ENCODE data around the gene CENPN.

The CENPN gene

GRCh38 chr16:81003610-81004460 lies 3.2 kb upstream of the CENPN start:
- H3K4me3 ChIP-seq (ENCODE audit: low read length) = peak overlapping the region; percentile 58
- H3K27me3 ChIP-seq (replicated peaks; ENCODE audit: control insufficient read depth, insufficient read depth, low read length) = no peaks in the 10 kb centered on the region
- H3K36me3 ChIP-seq (ENCODE audit: control insufficient read depth, insufficient read depth, low read length, severe bottlenecking) = no peaks in the 10 kb centered on the region
- DNase-seq (ENCODE audit: low read depth) = peak; percentile 33
- no peaks in the 10 kb centered on the region for H3K9me3 ChIP-seq (ENCODE audit: control insufficient read depth, low read length)
- H3K9ac ChIP-seq (ENCODE audit: low read length) = peak overlapping the region; percentile 64
- H3K4me1 ChIP-seq (ENCODE audit: control insufficient read depth, insufficient read depth, low read length) = peaks cover 31% of the 10 kb centered on the region

DNA sequence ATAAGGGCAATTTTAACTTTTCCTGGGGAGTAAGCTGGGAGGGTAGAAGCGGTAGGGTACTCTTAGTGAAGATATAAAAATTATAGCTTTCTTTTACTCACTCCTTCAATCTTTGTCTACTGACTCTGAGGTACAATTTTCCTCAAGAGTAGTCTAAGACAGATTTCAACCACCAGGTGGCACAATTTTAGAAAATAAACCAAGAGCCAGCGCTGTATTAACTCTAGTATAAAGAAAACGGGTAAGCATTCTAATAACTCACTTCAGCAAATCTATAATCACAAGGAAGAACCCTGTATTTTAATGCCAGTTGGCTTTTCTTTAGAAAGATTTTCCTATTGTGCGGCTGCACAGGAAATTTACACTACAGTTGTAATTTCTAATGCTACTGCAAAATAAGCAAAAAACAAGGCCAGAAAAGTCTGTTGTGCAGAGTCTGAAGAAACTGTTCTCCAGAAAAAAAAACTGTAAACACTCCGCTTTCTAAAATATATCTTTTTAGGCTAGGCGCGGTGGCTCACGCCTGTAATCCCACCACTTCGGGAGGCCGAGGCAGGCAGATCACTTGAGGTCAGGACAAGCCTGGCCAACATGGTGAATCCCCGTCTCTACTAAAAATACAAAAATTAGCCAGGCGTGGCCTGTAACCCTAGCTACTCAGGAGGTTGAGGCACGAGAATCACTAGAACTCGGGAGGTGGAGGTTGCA lies 2.2 kb upstream of the CENPN start:
- peak overlapping the region; percentile 62 for H3K4me3 ChIP-seq (ENCODE audit: low read length)
- no peaks in the 10 kb centered on the region for H3K9me3 ChIP-seq (ENCODE audit: control insufficient read depth, low read length)
- peaks cover 31% of the 10 kb centered on the region for H3K4me1 ChIP-seq (ENCODE audit: control insufficient read depth, insufficient read depth, low read length)
- no peaks in the 10 kb centered on the region for H3K27me3 ChIP-seq (replicated peaks; ENCODE audit: control insufficient read depth, insufficient read depth, low read length)
- H3K9ac ChIP-seq (ENCODE audit: low read length) = peak overlapping the region; percentile 64
- no peaks in the 10 kb centered on the region for H3K36me3 ChIP-seq (ENCODE audit: control insufficient read depth, insufficient read depth, low read length, severe bottlenecking)
- DNase-seq (ENCODE audit: low read depth) = peak; percentile 93

DNA sequence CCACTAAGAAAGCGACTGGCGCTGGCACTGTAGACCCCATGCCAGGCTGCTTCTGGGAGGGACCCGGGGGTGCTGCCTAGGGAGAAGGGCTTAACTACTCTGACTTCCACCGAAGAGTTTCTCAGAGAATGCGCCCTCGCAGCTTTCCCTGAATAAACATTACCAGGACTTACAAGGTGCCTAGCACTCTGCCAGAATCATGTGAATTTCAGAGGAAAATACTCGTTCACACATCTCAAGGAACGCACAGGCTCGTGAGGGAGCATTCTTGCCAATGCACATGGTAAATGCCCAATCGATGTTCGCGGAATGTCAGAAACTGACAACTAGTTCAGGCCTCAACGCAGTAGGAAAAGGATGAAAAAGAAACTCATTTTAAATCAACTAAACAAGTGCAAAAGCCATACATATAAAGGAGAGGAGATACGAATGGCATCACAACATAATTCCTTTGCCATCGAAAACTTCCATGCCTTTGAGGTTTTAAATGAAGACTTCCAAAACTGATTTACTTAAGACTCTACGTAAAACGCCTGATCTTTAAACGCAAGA lies 1.3 kb upstream of the CENPN start:
- Histone ChIP-seq H3K4me1 (ENCODE audit: control insufficient read depth, insufficient read depth, low read length) (peaks cover 31% of the 10 kb centered on the region), H3K4me3 (ENCODE audit: low read length) (peak overlapping the region; percentile 94), H3K9ac (ENCODE audit: low read length) (peak overlapping the region; percentile 100), H3K9me3 (ENCODE audit: control insufficient read depth, low read length) (no peaks in the 10 kb centered on the region), H3K27me3 (replicated peaks; ENCODE audit: control insufficient read depth, insufficient read depth, low read length) (no peaks in the 10 kb centered on the region), H3K36me3 (ENCODE audit: control insufficient read depth, insufficient read depth, low read length, severe bottlenecking) (no peaks in the 10 kb centered on the region)
- DNase-seq (ENCODE audit: low read depth) = peak; percentile 40

DNA sequence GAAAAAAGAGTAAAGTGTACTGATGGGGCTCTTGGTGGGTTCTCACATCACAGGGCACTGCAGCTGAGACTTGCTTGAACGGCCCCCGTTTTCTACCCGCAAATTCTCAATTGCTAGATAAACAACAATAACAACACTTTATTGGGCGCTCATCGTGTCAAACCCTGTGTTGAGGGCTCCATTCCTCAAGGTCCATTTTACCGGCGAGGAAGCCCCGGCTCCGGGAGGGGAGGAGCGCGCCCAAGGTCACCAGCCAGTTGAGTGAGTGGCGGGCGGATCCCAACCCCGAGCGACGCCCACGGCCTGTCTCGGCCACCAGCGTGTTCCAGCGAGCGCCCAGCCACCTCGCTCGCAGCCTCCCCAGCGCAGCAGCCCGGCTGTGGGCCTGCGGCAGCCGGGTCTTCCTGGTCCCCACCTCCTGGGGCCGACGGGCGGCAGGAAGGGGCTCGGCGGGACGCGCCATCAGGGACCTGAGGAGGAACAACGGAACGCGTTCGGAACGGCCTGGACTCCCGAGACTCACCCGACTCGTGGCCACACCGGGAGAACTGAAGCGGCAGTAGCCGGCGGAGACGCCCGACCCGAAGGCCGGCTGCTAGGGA lies 702 bp upstream of the CENPN start:
- H3K4me1 ChIP-seq (ENCODE audit: control insufficient read depth, insufficient read depth, low read length) = peaks cover 31% of the 10 kb centered on the region
- H3K27me3 ChIP-seq (replicated peaks; ENCODE audit: control insufficient read depth, insufficient read depth, low read length) = no peaks in the 10 kb centered on the region
- no peaks in the 10 kb centered on the region for H3K9me3 ChIP-seq (ENCODE audit: control insufficient read depth, low read length)
- peak overlapping the region; percentile 100 for H3K9ac ChIP-seq (ENCODE audit: low read length)
- H3K4me3 ChIP-seq (ENCODE audit: low read length) = peak overlapping the region; percentile 94
- H3K36me3 ChIP-seq (ENCODE audit: control insufficient read depth, insufficient read depth, low read length, severe bottlenecking) = no peaks in the 10 kb centered on the region
- DNase-seq (ENCODE audit: low read depth) = peak; percentile 80

- Histone ChIP-seq H3K27me3 (replicated peaks; ENCODE audit: control insufficient read depth, insufficient read depth, low read length) (no peaks in the 10 kb centered on the region), H3K36me3 (ENCODE audit: control insufficient read depth, insufficient read depth, low read length, severe bottlenecking) (peaks cover 15% of the 10 kb centered on the region), H3K9ac (ENCODE audit: low read length) (peak overlapping the region; percentile 100), H3K4me3 (ENCODE audit: low read length) (peak overlapping the region; percentile 94), H3K9me3 (ENCODE audit: control insufficient read depth, low read length) (no peaks in the 10 kb centered on the region), H3K4me1 (ENCODE audit: control insufficient read depth, insufficient read depth, low read length) (peaks cover 25% of the 10 kb centered on the region)
- no peak for DNase-seq (ENCODE audit: low read depth)
Measured at GRCh38 chr16:81008505-81008789, 1.4 kb downstream of the CENPN start.

DNA sequence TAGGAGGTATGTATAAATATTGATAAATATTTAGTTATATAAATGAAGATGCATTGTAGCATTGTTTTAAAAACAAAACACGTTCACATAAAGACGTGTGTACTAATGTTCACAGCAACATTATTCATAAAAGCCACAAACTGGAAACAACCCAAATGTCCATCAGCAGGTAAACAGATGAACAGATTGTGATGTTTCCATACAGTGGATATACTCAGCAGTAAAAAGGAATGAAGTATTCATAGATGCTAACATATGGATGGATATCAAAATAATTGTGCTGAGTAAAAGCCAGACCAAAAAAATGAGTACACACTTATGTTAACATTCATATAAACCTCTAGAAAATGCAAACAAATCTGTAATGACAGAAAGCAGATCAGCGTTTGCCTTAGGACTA lies 6.0 kb downstream of the CENPN start:
- H3K36me3 ChIP-seq (ENCODE audit: control insufficient read depth, insufficient read depth, low read length, severe bottlenecking) = peaks cover 51% of the 10 kb centered on the region
- no peak overlapping the region for H3K4me3 ChIP-seq (ENCODE audit: low read length)
- DNase-seq (ENCODE audit: low read depth) = no peak
- peaks cover 7% of the 10 kb centered on the region for H3K4me1 ChIP-seq (ENCODE audit: control insufficient read depth, insufficient read depth, low read length)
- no peak overlapping the region for H3K9ac ChIP-seq (ENCODE audit: low read length)
- H3K27me3 ChIP-seq (replicated peaks; ENCODE audit: control insufficient read depth, insufficient read depth, low read length) = no peaks in the 10 kb centered on the region
- H3K9me3 ChIP-seq (ENCODE audit: control insufficient read depth, low read length) = no peaks in the 10 kb centered on the region

DNA sequence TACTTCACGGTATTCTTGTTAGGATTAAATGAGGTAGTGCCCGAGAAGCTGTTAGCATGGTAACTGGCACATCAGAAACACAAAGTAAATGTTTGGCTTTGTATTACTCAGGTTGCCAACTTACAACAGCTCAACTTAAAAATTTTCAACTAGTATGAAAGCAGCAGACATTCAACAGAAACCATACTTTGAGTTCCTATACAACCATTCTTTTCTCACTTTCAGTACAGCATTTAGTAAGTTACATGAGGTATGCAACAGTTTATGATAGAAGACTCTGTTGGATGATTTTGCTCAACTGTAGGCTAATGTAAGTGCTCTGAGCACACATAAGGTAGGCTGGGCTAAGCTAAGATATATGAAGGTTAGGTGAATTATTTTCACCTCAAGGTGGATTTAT lies 7.7 kb downstream of the CENPN start:
- no peak for DNase-seq (ENCODE audit: low read depth)
- Histone ChIP-seq H3K9ac (ENCODE audit: low read length) (no peak overlapping the region), H3K9me3 (ENCODE audit: control insufficient read depth, low read length) (no peaks in the 10 kb centered on the region), H3K4me1 (ENCODE audit: control insufficient read depth, insufficient read depth, low read length) (peaks cover 7% of the 10 kb centered on the region), H3K36me3 (ENCODE audit: control insufficient read depth, insufficient read depth, low read length, severe bottlenecking) (peaks cover 66% of the 10 kb centered on the region), H3K27me3 (replicated peaks; ENCODE audit: control insufficient read depth, insufficient read depth, low read length) (no peaks in the 10 kb centered on the region), H3K4me3 (ENCODE audit: low read length) (no peak overlapping the region)

GRCh38 chr16:81018496-81018895 lies 11.5 kb downstream of the CENPN start:
- peaks cover 85% of the 10 kb centered on the region for H3K36me3 ChIP-seq (ENCODE audit: control insufficient read depth, insufficient read depth, low read length, severe bottlenecking)
- H3K4me1 ChIP-seq (ENCODE audit: control insufficient read depth, insufficient read depth, low read length) = peaks cover 7% of the 10 kb centered on the region
- H3K4me3 ChIP-seq (ENCODE audit: low read length) = no peak overlapping the region
- no peaks in the 10 kb centered on the region for H3K9me3 ChIP-seq (ENCODE audit: control insufficient read depth, low read length)
- no peaks in the 10 kb centered on the region for H3K27me3 ChIP-seq (replicated peaks; ENCODE audit: control insufficient read depth, insufficient read depth, low read length)
- DNase-seq (ENCODE audit: low read depth) = no peak
- H3K9ac ChIP-seq (ENCODE audit: low read length) = no peak overlapping the region

DNA sequence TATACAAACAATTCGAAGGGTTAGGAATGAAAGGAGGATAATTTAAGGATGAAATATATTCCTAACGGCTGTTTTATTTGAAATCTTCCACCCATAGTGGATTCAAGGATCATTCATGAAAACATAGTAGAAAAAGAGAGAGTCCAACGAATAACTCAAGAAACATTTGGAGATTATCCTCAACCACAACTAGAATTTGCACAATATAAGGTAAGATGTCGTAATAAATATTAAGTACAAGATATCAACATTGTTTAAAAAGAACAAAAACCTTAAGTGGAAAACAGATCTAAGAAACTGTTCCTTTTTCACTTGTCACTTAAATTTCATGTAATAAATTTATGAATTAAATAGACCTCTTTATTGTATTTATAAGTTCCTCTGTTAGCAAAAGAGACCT lies 19.4 kb downstream of the CENPN start:
- Histone ChIP-seq H3K9me3 (ENCODE audit: control insufficient read depth, low read length) (no peaks in the 10 kb centered on the region), H3K4me1 (ENCODE audit: control insufficient read depth, insufficient read depth, low read length) (no peaks in the 10 kb centered on the region), H3K4me3 (ENCODE audit: low read length) (no peak overlapping the region), H3K9ac (ENCODE audit: low read length) (no peak overlapping the region), H3K27me3 (replicated peaks; ENCODE audit: control insufficient read depth, insufficient read depth, low read length) (no peaks in the 10 kb centered on the region), H3K36me3 (ENCODE audit: control insufficient read depth, insufficient read depth, low read length, severe bottlenecking) (peaks cover 41% of the 10 kb centered on the region)
- DNase-seq (ENCODE audit: low read depth) = no peak

GRCh38 chr16:81029930-81030604 lies 23.1 kb downstream of the CENPN start:
- Histone ChIP-seq H3K9ac (ENCODE audit: low read length) (no peak overlapping the region), H3K9me3 (ENCODE audit: control insufficient read depth, low read length) (no peaks in the 10 kb centered on the region), H3K27me3 (replicated peaks; ENCODE audit: control insufficient read depth, insufficient read depth, low read length) (no peaks in the 10 kb centered on the region), H3K4me1 (ENCODE audit: control insufficient read depth, insufficient read depth, low read length) (no peaks in the 10 kb centered on the region), H3K4me3 (ENCODE audit: low read length) (no peak overlapping the region), H3K36me3 (ENCODE audit: control insufficient read depth, insufficient read depth, low read length, severe bottlenecking) (peaks cover 17% of the 10 kb centered on the region)
- no peak for DNase-seq (ENCODE audit: low read depth)

All from adipocyte (in vitro differentiated cells).